ENCODE results near the gene RNF17. TPM values are rescaled to one million over a fixed set of nuclear protein-coding genes. Genes with fewer than 3 reads are reported as not detected.
A peak's percentile ranks its signal among the peaks of the same experiment; 100 is the strongest.
"Not testable (repeated sequence)": the region's sequence is repeated elsewhere in the genome, so short reads cannot be mapped to it uniquely, and the experiment has no call there.

The RNF17 gene
- total RNA-seq = not detected

GRCh38 chr13:24763596-24764275 is at the start of gene RNF17:
TSS of gene RNF17 (plus strand) at chr13:24764169. CDS start at chr13:24764204, 35 bp downstream.
- Mint-ChIP-seq H3K4me3 (no peak within 1 kb of the TSS), H3K4me1 (no peaks in the 10 kb centered on the region), H3K36me3 (no peaks in the 10 kb centered on the region), H3K27ac (no peak within 1 kb of the TSS), H3K9me3 (ENCODE audit: low read depth) (no peaks in the 10 kb centered on the region), H3K27me3 (peaks cover 15% of the 10 kb centered on the region)
- DNase-seq (no peak), ATAC-seq (no peak)
- CTCF ChIA-PET = no interaction called here

- Mint-ChIP-seq H3K36me3 (no peaks in the 10 kb centered on the region), H3K4me1 (peaks cover 8% of the 10 kb centered on the region), H3K9me3 (ENCODE audit: low read depth) (no peaks in the 10 kb centered on the region), H3K27me3 (peaks cover 9% of the 10 kb centered on the region), H3K27ac (no peak overlapping the region), H3K4me3 (no peak overlapping the region)
- ATAC-seq = no peak
- no peak for DNase-seq
- CTCF ChIA-PET = interaction anchor here (0.9 to 8.3 kb wide), 3 partner anchors 9 to 289 kb away, joined by 3 to 59 read pairs (median 3); no protein-coding TSS in a partner anchor
Observed at GRCh38 chr13:24716011-24716410, 48.0 kb upstream of the RNF17 start.

GRCh38 chr13:24716446-24716845 is 47.5 kb upstream of the RNF17 start:
- Mint-ChIP-seq H3K4me3 (no peak overlapping the region), H3K4me1 (peaks cover 8% of the 10 kb centered on the region), H3K9me3 (ENCODE audit: low read depth) (no peaks in the 10 kb centered on the region), H3K36me3 (no peaks in the 10 kb centered on the region), H3K27ac (no peak overlapping the region), H3K27me3 (peaks cover 9% of the 10 kb centered on the region)
- ATAC-seq (no peak), DNase-seq (no peak)
- CTCF ChIA-PET = interaction anchor here (0.9 to 8.3 kb wide), 3 partner anchors 9 to 289 kb away, joined by 3 to 59 read pairs (median 3); no protein-coding TSS in a partner anchor

GRCh38 chr13:24717217-24717616 is 46.8 kb upstream of the RNF17 start:
- H3K4me3 Mint-ChIP-seq = no peak overlapping the region
- no peak for ATAC-seq
- H3K9me3 Mint-ChIP-seq (ENCODE audit: low read depth) = no peaks in the 10 kb centered on the region
- DNase-seq = no peak
- CTCF ChIA-PET = interaction anchor here (1.4 to 8.3 kb wide), 2 partner anchors 8 to 288 kb away, joined by 3 to 59 read pairs; no protein-coding TSS in a partner anchor
- peaks cover 11% of the 10 kb centered on the region for H3K27me3 Mint-ChIP-seq
- H3K36me3 Mint-ChIP-seq = no peaks in the 10 kb centered on the region
- H3K4me1 Mint-ChIP-seq = peaks cover 8% of the 10 kb centered on the region
- H3K27ac Mint-ChIP-seq = no peak overlapping the region

- DNase-seq (no peak), ATAC-seq (no peak)
- no peak overlapping the region for H3K4me3 Mint-ChIP-seq
- no peak overlapping the region for H3K27ac Mint-ChIP-seq
- no peaks in the 10 kb centered on the region for H3K36me3 Mint-ChIP-seq
- CTCF ChIA-PET = interaction anchor here (3.3 to 8.3 kb wide), 2 partner anchors 7 to 24 kb away, joined by 11 to 59 read pairs; no protein-coding TSS in a partner anchor
- H3K27me3 Mint-ChIP-seq = peaks cover 14% of the 10 kb centered on the region
- H3K4me1 Mint-ChIP-seq = peaks cover 8% of the 10 kb centered on the region
- no peaks in the 10 kb centered on the region for H3K9me3 Mint-ChIP-seq (ENCODE audit: low read depth)
Observed at GRCh38 chr13:24718192-24718965, 45.6 kb upstream of the RNF17 start.

GRCh38 chr13:24719139-24719538 is 44.8 kb upstream of the RNF17 start:
- CTCF ChIA-PET = interaction anchor here (1.0 to 3.3 kb wide), 3 partner anchors 10 to 36 kb away, joined by 3 to 11 read pairs (median 5); no protein-coding TSS in a partner anchor
- no peak overlapping the region for H3K4me3 Mint-ChIP-seq
- ATAC-seq = no peak
- H3K27ac Mint-ChIP-seq = no peak overlapping the region
- no peaks in the 10 kb centered on the region for H3K36me3 Mint-ChIP-seq
- DNase-seq = no peak
- no peaks in the 10 kb centered on the region for H3K9me3 Mint-ChIP-seq (ENCODE audit: low read depth)
- peaks cover 8% of the 10 kb centered on the region for H3K4me1 Mint-ChIP-seq
- H3K27me3 Mint-ChIP-seq = peaks cover 16% of the 10 kb centered on the region

GRCh38 chr13:24723206-24723605 is 40.8 kb upstream of the RNF17 start:
- CTCF ChIA-PET = interaction anchor here (1.1 to 6.4 kb wide), 5 partner anchors 9 to 53 kb away, joined by 3 to 103 read pairs (median 5); no protein-coding TSS in a partner anchor
- peaks cover 15% of the 10 kb centered on the region for H3K27me3 Mint-ChIP-seq
- H3K27ac Mint-ChIP-seq = no peak overlapping the region
- peaks cover 22% of the 10 kb centered on the region for H3K4me1 Mint-ChIP-seq
- no peaks in the 10 kb centered on the region for H3K36me3 Mint-ChIP-seq
- DNase-seq (no peak), ATAC-seq (no peak)
- no peaks in the 10 kb centered on the region for H3K9me3 Mint-ChIP-seq (ENCODE audit: low read depth)
- H3K4me3 Mint-ChIP-seq = no peak overlapping the region

- no peaks in the 10 kb centered on the region for H3K36me3 Mint-ChIP-seq
- ATAC-seq (no peak), DNase-seq (no peak)
- no peak overlapping the region for H3K27ac Mint-ChIP-seq
- no peak overlapping the region for H3K4me3 Mint-ChIP-seq
- H3K27me3 Mint-ChIP-seq = peaks cover 17% of the 10 kb centered on the region
- H3K4me1 Mint-ChIP-seq = peaks cover 22% of the 10 kb centered on the region
- no peaks in the 10 kb centered on the region for H3K9me3 Mint-ChIP-seq (ENCODE audit: low read depth)
- CTCF ChIA-PET = interaction anchor here (0.8 to 6.4 kb wide), 4 partner anchors 11 to 40 kb away, joined by 3 to 103 read pairs (median 31); no protein-coding TSS in a partner anchor
Observed at GRCh38 chr13:24724714-24725113, 39.3 kb upstream of the RNF17 start.

- H3K27me3 Mint-ChIP-seq = peaks cover 13% of the 10 kb centered on the region
- DNase-seq (no peak), ATAC-seq (no peak)
- H3K4me1 Mint-ChIP-seq = peaks cover 18% of the 10 kb centered on the region
- no peak overlapping the region for H3K4me3 Mint-ChIP-seq
- no peaks in the 10 kb centered on the region for H3K36me3 Mint-ChIP-seq
- H3K9me3 Mint-ChIP-seq (ENCODE audit: low read depth) = no peaks in the 10 kb centered on the region
- CTCF ChIA-PET = interaction anchor here (0.8 to 6.4 kb wide), 6 partner anchors 11 to 119 kb away, joined by 3 to 103 read pairs (median 18); no protein-coding TSS in a partner anchor
- no peak overlapping the region for H3K27ac Mint-ChIP-seq
Observed at GRCh38 chr13:24725379-24725778, 38.6 kb upstream of the RNF17 start.

GRCh38 chr13:24727731-24728601 is 36.0 kb upstream of the RNF17 start:
- H3K9me3 Mint-ChIP-seq (ENCODE audit: low read depth) = no peaks in the 10 kb centered on the region
- H3K4me1 Mint-ChIP-seq = peaks cover 18% of the 10 kb centered on the region
- CTCF ChIA-PET = interaction anchor here (0.6 to 6.4 kb wide), 27 partner anchors 14 to 272 kb away, joined by 3 to 103 read pairs (median 4); partner anchors contain the start of gene ATP12A
- DNase-seq = peak; percentile 81
- H3K27me3 Mint-ChIP-seq = peaks cover 21% of the 10 kb centered on the region
- peak; percentile 98 for ATAC-seq
- no peak overlapping the region for H3K4me3 Mint-ChIP-seq
- H3K27ac Mint-ChIP-seq = no peak overlapping the region
- no peaks in the 10 kb centered on the region for H3K36me3 Mint-ChIP-seq

GRCh38 chr13:24730873-24731567 is 32.9 kb upstream of the RNF17 start:
- H3K27ac Mint-ChIP-seq; DNase-seq; ATAC-seq; H3K9me3 Mint-ChIP-seq (ENCODE audit: low read depth); H3K36me3 Mint-ChIP-seq; H3K4me3 Mint-ChIP-seq: not testable (repeated sequence)
- H3K4me1 Mint-ChIP-seq = peaks cover 12% of the 10 kb centered on the region
- CTCF ChIA-PET = interaction anchor here (0.8 to 3.2 kb wide), 3 partner anchors 38 to 151 kb away, joined by 3 to 23 read pairs (median 4); no protein-coding TSS in a partner anchor
- H3K27me3 Mint-ChIP-seq = peaks cover 13% of the 10 kb centered on the region

GRCh38 chr13:24734950-24735349 is 29.0 kb upstream of the RNF17 start:
- H3K36me3 Mint-ChIP-seq = no peaks in the 10 kb centered on the region
- H3K4me3 Mint-ChIP-seq = no peak overlapping the region
- DNase-seq (no peak), ATAC-seq (no peak)
- CTCF ChIA-PET = interaction anchor here (0.8 kb wide), 1 partner anchor 41 kb away, joined by 3 read pairs; no protein-coding TSS in a partner anchor
- H3K27me3 Mint-ChIP-seq = peaks cover 11% of the 10 kb centered on the region
- no peaks in the 10 kb centered on the region for H3K9me3 Mint-ChIP-seq (ENCODE audit: low read depth)
- H3K4me1 Mint-ChIP-seq = no peaks in the 10 kb centered on the region
- no peak overlapping the region for H3K27ac Mint-ChIP-seq

Measured in activated CD8-positive, alpha-beta memory T cell treated with anti-CD3 and anti-CD28 coated beads, Interleukin-2, amount 10 ng/mL, durations not matched to agents 7 days and 5 days (primary cell).